ENCODE measurements around the gene CFAP54.

DNA sequence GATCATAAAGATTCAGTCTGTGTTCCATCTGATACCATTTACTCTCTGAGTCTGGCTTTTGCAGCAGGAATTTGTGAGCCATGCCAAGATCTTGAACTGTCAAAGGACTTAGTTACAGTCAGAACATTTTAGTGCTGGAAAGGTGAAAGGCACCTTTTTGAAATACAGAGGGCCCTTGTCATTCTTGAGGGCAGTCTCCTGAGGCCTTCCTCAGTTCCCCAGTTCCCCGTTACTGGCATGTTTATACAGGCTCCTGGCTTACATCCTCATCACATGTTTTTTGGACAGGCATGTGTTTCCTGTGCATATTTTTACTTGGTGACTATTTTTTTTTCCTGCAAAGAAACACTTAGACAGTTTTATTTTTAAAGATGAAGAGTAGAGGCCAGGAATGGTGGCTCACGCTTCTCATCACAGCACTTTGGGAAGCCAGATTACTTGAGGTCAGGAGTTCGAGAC is 21.0 kb downstream of the CFAP54 start:
- TF ChIP-seq KLF1 (tag by site-specific recombination; IDR thresholded peaks at IDR 0.05) (no peak), YY1 (tag by site-specific recombination; IDR thresholded peaks at IDR 0.05) (no peak), PRDM1 (tag by site-specific recombination; IDR thresholded peaks at IDR 0.05) (no peak), KLF10 (tag by site-specific recombination; IDR thresholded peaks at IDR 0.05) (no peak), ZNF132 (tag by site-specific recombination; IDR thresholded peaks at IDR 0.05; ENCODE audit: borderline replicate concordance) (no peak), ZSCAN30 (tag by site-specific recombination; IDR thresholded peaks at IDR 0.05) (no peak), ZNF548 (tag by site-specific recombination; IDR thresholded peaks at IDR 0.05) (no peak)
- TF ChIP-seq, protein P1, sequence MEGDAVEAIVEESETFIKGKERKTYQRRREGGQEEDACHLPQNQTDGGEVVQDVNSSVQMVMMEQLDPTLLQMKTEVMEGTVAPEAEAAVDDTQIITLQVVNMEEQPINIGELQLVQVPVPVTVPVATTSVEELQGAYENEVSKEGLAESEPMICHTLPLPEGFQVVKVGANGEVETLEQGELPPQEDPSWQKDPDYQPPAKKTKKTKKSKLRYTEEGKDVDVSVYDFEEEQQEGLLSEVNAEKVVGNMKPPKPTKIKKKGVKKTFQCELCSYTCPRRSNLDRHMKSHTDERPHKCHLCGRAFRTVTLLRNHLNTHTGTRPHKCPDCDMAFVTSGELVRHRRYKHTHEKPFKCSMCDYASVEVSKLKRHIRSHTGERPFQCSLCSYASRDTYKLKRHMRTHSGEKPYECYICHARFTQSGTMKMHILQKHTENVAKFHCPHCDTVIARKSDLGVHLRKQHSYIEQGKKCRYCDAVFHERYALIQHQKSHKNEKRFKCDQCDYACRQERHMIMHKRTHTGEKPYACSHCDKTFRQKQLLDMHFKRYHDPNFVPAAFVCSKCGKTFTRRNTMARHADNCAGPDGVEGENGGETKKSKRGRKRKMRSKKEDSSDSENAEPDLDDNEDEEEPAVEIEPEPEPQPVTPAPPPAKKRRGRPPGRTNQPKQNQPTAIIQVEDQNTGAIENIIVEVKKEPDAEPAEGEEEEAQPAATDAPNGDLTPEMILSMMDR (tag by site-specific recombination; IDR thresholded peaks at IDR 0.05): no peak
- TF ChIP-seq, protein P2, sequence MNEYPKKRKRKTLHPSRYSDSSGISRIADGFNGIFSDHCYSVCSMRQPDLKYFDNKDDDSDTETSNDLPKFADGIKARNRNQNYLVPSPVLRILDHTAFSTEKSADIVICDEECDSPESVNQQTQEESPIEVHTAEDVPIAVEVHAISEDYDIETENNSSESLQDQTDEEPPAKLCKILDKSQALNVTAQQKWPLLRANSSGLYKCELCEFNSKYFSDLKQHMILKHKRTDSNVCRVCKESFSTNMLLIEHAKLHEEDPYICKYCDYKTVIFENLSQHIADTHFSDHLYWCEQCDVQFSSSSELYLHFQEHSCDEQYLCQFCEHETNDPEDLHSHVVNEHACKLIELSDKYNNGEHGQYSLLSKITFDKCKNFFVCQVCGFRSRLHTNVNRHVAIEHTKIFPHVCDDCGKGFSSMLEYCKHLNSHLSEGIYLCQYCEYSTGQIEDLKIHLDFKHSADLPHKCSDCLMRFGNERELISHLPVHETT (tag by site-specific recombination; IDR thresholded peaks at IDR 0.05): no peak
